ENCODE measurements around the gene NR6A1. TPM values are rescaled to one million over a fixed set of nuclear protein-coding genes. Genes with fewer than 3 reads are reported as not detected.

The NR6A1 gene
- total RNA-seq, 4 donors from 2014 or later: 9.7 to 14.6 (median 12.5) TPM

DNA sequence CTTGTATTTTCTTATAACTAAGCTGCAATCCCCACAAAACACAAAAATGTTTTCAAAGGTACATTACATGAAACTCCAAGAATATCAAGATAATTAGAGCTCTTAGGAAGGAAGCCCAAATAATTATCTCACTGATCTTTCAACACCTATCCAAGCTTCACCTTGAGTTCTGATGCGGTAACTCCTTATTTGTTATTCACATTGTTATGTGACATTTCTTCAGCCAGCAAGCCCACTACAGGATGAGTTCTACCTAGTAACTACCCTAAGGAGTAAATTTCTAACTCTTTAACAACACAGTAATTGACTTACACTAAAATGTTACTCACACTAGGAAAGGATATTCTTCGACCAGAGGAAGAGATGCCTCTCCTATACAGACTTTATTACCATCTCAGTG is 9.9 kb downstream of the NR6A1 start:
- Histone ChIP-seq H3K27ac (no peak overlapping the region), H3K9me3 (no peaks in the 10 kb centered on the region), H3K27me3 (peaks cover 34% of the 10 kb centered on the region), H3K4me3 (no peak overlapping the region), H3K36me3 (no peaks in the 10 kb centered on the region), H3K4me1 (peaks cover 0 to 20% (median 0%) of the 10 kb centered on the region in 4 donors)
- intact Hi-C loops (cut with DNase I; ENCODE audit: low total_unique reads): no loop called here
- 64 to 76% methylated on average over 2 of the region's 2 CpGs for WGBS, 2 donors (ENCODE audit: low coverage in 1 of 2)
- in situ Hi-C loops (cut with MboI; ENCODE audit: low pct_ligation_motif_present in 1 of 4, low pct_unique_long_range_greater_than_20kb in 1 of 4, low sequenced_read_pairs in 3 of 4): no loop called here
- TF ChIP-seq POLR2A (IDR thresholded peaks at IDR 0.05) (no peak), EP300 (IDR thresholded peaks at IDR 0.05; ENCODE audit: low read depth) (no peak), POLR2AphosphoS5 (IDR thresholded peaks at IDR 0.05) (no peak)
- TF ChIP-seq, protein P1, sequence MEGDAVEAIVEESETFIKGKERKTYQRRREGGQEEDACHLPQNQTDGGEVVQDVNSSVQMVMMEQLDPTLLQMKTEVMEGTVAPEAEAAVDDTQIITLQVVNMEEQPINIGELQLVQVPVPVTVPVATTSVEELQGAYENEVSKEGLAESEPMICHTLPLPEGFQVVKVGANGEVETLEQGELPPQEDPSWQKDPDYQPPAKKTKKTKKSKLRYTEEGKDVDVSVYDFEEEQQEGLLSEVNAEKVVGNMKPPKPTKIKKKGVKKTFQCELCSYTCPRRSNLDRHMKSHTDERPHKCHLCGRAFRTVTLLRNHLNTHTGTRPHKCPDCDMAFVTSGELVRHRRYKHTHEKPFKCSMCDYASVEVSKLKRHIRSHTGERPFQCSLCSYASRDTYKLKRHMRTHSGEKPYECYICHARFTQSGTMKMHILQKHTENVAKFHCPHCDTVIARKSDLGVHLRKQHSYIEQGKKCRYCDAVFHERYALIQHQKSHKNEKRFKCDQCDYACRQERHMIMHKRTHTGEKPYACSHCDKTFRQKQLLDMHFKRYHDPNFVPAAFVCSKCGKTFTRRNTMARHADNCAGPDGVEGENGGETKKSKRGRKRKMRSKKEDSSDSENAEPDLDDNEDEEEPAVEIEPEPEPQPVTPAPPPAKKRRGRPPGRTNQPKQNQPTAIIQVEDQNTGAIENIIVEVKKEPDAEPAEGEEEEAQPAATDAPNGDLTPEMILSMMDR (IDR thresholded peaks at IDR 0.05): no peak
- no peak for DNase-seq

DNA sequence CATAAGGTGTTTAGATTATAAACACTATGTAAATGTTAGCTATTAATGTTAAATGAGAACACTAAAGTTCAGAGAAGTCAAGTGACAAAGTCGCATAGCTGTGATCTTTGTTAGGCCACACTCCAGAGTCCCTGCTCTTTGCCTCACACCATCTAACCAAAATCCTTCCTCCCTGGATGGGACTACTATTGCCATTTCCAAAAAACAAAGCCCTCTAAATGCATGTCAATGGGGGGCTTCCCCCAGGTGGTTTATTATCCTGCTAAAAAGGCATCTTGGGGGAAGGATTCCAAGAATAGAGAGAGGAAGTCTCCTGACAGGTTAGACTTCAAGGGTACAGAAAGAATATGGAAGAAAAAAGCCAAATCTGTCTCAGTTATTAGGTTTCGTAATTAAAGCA is 10.4 kb downstream of the NR6A1 start:
- WGBS, 2 donors (ENCODE audit: low coverage in 1 of 2): 89 to 100% methylated on average over 2 of the region's 2 CpGs
- TF ChIP-seq, protein P1 (IDR thresholded peaks at IDR 0.05): no peak
- no peak for TF ChIP-seq EP300 (IDR thresholded peaks at IDR 0.05; ENCODE audit: low read depth)
- no peak for TF ChIP-seq POLR2A (IDR thresholded peaks at IDR 0.05)
- no peak for TF ChIP-seq POLR2AphosphoS5 (IDR thresholded peaks at IDR 0.05)
- DNase-seq: no peak
- H3K4me3 ChIP-seq: no peak overlapping the region
- peaks cover 0 to 20% (median 0%) of the 10 kb centered on the region in 4 donors for H3K4me1 ChIP-seq
- intact Hi-C loops (cut with DNase I; ENCODE audit: low total_unique reads): no loop called here
- no peaks in the 10 kb centered on the region for H3K9me3 ChIP-seq
- H3K27ac ChIP-seq: no peak overlapping the region
- no peaks in the 10 kb centered on the region for H3K36me3 ChIP-seq
- in situ Hi-C loops (cut with MboI; ENCODE audit: low pct_ligation_motif_present in 1 of 4, low pct_unique_long_range_greater_than_20kb in 1 of 4, low sequenced_read_pairs in 3 of 4): no loop called here
- H3K27me3 ChIP-seq: peaks cover 34% of the 10 kb centered on the region

DNA sequence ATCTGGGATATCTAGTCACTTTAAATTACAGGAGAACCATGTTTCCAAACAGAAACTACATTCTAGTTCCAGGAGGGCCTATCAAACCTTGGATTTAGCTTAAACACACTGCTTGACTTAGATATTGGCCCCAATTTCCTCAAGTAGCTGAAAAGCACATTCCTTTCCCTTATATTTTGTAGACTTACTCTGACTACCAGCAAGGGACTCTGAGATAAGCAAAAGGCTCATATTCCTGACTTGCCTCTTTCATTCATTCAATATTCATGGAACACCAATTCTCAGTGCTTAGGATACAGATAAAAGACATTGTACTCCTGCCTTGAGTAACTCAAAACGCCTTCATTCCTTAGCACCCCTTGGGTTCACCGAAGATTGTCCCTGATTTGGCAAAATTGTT is 11.8 kb downstream of the NR6A1 start:
- no peaks in the 10 kb centered on the region for H3K9me3 ChIP-seq
- peaks cover 30% of the 10 kb centered on the region for H3K27me3 ChIP-seq
- in situ Hi-C loops (cut with MboI; ENCODE audit: low pct_ligation_motif_present in 1 of 4, low pct_unique_long_range_greater_than_20kb in 1 of 4, low sequenced_read_pairs in 3 of 4): no loop called here
- H3K36me3 ChIP-seq: no peaks in the 10 kb centered on the region
- H3K27ac ChIP-seq: no peak overlapping the region
- DNase-seq: no peak
- intact Hi-C loops (cut with DNase I; ENCODE audit: low total_unique reads): no loop called here
- no peak overlapping the region for H3K4me3 ChIP-seq
- TF ChIP-seq POLR2A (IDR thresholded peaks at IDR 0.05) (no peak), EP300 (IDR thresholded peaks at IDR 0.05; ENCODE audit: low read depth) (no peak)
- TF ChIP-seq, protein P1 (IDR thresholded peaks at IDR 0.05): no peak
- 93% methylated on average over 2 of the region's 2 CpGs; no CpG with 5 or more reads in 1 of the 2 donors for WGBS, 2 donors (ENCODE audit: low coverage in 1 of 2)
- peaks cover 0 to 15% (median 0%) of the 10 kb centered on the region in 4 donors for H3K4me1 ChIP-seq

DNA sequence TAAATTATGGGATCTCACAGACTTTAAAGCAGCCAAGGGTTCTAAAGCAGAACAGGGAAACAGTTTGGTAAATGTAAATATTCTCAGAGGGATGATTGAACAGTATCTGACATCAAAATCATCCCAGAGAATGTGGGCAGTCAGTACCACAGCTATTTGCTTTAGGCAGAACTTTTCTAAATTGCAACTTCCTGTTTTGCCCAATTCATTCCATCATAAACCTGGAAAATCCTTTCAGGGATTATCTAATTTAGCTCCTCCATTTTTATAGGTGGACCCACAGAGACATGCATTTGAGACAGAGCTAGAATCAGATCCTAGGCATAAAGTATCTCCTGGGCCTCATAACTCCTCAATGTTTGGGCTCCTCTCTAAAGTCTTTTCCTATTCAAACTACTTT is 12.4 kb downstream of the NR6A1 start:
- Histone ChIP-seq H3K27me3 (peaks cover 30% of the 10 kb centered on the region), H3K27ac (no peak overlapping the region), H3K4me1 (peaks cover 0 to 15% (median 0%) of the 10 kb centered on the region in 4 donors), H3K4me3 (no peak overlapping the region), H3K9me3 (no peaks in the 10 kb centered on the region), H3K36me3 (no peaks in the 10 kb centered on the region)
- in situ Hi-C loops (cut with MboI; ENCODE audit: low pct_ligation_motif_present in 1 of 4, low pct_unique_long_range_greater_than_20kb in 1 of 4, low sequenced_read_pairs in 3 of 4) (no loop called here), intact Hi-C loops (cut with DNase I; ENCODE audit: low total_unique reads) (no loop called here)
- DNase-seq: no peak
- TF ChIP-seq EP300 (IDR thresholded peaks at IDR 0.05; ENCODE audit: low read depth) (no peak), POLR2AphosphoS5 (IDR thresholded peaks at IDR 0.05) (no peak), POLR2A (IDR thresholded peaks at IDR 0.05) (no peak)
- TF ChIP-seq, protein P1 (IDR thresholded peaks at IDR 0.05): no peak
